Ovary (tissue), 3 donors: ENCODE data around the gene SEMA3B.
A peak's percentile ranks its signal among the peaks of the same experiment; 100 is the strongest.

Experiments
- CTCF ChIP-seq, 3 donors: fragments of 450-650 bp in 2 of 3; fragments of 200-600 bp in 1 of 3; IDR thresholded peaks; one replicate each; pipeline versions ENCODE4 v1.5.1 to v1.8.0; 2016 to 2022; ENCODE audit warnings: antibody characterized with exemption in 3 of 3, mild to moderate bottlenecking in 1 of 3
- EP300 ChIP-seq: sonication (generic); formaldehyde crosslinking; IDR thresholded peaks from one replicate; pipeline ENCODE4 v1.6.1; 2017; ENCODE audit warnings: antibody characterized with exemption
- POLR2A ChIP-seq: fragments of 450-650 bp; IDR thresholded peaks from one replicate; pipeline ENCODE4 v1.6.1; 2017; ENCODE audit warnings: antibody characterized with exemption, mild to moderate bottlenecking, moderate library complexity
- donor health status: DM: no; HTN: no; CAD: no.

- TF ChIP-seq EP300 (no peak), CTCF (IDR thresholded peaks at IDR 0.05) (no peak), POLR2A (peak; percentile 42)
These were observed 53.1 kb downstream of the SEMA3B start for GRCh38 chr3:50322115-50322385.
